Daoy (cell line): ENCODE data around the gene ZDHHC4. TPM values are rescaled to one million over a fixed set of nuclear protein-coding genes. Genes with fewer than 3 reads are reported as not detected.

Experiments
- DNase-seq: peaks from one replicate; pipeline ENCODE4 v3.0.0-alpha.2; 2015; ENCODE audit warnings: low read depth
- total RNA-seq: library from RNA; depleted of rRNA; stranded (reverse); fragments of >200 nt; shearing (Covaris generic); gene quantifications from 2 replicates; pipeline ENCODE4 v1.2.3, GENCODE V29; 2014

The ZDHHC4 gene
- total RNA-seq, 1 experiment from 2014 or later: 32.0 TPM

DNA sequence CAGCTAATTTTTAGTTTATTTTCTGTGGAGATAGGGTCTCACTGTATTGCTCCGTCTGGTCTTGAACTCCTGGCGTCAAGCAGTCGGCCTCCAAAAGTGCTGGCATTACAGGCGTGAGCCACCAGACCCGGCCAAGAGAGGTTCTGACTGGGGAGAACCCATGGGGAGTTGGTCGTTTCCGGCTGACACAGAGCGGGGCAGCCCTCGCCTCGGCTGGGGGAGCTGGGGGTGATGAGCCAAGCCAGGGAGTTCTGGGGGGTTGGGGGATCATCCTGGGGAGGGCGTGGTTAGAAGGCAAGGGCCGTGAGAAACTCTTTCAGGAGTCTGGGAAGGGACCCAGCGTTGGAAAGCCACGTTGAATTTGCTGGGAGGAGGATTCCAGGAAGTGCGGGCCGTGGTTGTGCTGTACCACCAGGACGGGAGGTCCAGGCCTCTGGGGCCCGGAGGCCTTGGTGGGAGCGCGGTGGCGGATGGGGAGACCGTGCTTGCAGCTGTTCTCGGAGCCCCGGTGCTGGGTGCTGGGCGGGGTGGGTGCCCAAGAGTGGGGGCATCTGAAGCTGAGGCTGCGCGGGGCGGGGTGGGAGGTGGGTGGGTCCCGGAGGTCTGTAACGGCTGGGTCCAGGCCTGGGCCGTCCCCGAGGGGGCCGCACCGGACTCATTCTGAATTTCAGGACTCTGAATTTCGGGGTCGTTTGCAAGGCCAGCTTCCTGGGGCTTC is 29.8 kb downstream of the ZDHHC4 start:
- no peak for DNase-seq

DNA sequence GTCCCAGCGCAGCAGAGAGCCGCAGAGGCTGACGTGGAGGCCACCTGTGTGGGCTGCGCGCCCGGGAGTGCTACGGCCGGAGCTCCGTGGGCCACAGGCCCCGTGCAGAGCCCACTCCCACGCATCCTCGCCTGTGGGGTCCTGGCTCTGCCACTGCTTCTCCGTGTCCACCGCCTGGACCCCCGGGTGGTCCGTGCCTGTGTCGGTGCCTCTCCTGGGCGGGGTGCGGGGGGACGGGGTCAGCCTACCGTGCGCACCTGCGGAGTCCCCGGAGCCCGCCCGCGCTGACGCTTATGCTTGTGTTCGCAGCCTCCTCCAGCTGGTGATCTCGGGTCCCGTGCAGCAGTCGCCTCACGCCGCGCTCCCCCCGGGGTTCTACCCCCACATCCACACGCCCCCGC is 30.4 kb downstream of the ZDHHC4 start:
- no peak for DNase-seq

DNA sequence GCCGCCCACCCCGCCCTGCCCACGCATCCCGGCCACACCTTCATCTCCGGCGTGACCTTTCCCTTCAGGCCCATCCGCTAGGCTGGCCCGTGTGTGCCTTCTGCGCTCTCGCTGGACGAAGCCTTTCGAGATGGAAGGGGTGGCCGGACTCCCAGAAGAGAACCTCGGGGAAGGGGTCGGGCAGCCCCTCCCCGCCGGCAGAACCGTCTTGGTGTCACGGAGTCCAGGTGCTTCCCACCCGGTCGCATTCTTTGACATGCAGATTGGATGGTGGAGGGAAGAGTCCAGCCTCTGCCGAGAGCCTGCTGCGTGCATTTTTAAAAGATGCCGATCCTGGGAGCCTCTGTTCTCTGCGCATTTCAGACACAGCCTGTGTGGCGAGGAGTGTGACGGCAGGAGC is 30.8 kb downstream of the ZDHHC4 start:
- no peak for DNase-seq

DNA sequence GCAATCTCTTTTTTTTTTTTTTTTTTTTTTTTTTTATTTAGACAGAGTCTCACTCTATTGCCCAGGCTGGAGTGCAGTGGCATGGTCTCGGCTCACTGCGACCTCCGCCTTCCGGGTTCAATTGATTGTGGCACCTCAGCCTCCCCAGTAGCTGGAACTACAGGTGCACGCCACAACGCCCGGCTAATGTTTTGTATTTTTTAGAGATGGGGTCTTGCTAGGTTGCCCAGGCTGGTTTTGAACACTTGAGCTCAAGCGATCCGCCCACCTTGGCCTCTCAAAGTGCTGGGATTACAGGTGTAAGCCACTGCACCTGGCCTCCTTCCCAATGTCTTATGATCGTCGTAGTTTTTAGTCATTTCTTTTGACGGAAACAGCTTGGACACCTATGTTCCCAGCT is 31.5 kb downstream of the ZDHHC4 start:
- no peak for DNase-seq

DNA sequence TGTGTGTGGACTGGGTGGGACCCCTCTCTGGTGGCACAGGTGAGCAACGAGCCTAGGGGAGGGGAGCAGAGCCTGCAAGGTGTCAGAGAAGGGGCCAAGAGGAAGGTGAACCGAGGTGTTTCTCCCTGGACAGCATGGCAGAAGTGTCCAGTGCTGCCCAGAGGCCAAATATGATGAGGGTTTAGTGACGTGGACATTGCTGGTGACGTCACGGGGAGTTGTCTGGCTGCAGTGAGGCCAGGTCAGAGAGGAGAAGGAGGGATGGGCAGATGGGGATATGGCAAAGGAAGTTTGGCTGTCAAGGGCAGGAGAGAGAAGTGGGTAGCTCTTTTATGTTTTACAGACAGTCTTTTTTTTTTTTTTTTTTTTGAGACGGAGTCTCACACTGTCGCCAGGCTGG is 35.6 kb downstream of the ZDHHC4 start:
- no peak for DNase-seq

DNA sequence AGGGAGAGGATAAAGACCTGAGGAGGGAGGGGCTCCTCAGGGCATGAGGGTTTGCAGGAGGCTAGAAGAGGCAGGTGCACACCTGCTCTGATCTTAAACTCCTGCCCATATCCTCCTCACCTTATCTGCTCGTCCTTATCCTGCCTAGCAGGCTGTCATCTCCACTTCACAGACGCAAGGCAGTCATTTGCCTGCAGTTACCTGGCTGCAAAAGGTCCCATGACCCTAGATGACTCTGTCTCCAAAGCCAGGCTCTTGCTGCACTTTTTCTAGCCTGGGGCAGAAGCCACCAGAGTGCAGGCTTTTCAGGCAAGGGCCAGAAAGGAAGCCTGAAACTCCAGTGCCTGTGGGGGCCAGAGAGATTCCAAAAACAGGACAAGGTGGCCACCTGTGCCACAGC is 36.5 kb downstream of the ZDHHC4 start:
- DNase-seq: no peak

DNA sequence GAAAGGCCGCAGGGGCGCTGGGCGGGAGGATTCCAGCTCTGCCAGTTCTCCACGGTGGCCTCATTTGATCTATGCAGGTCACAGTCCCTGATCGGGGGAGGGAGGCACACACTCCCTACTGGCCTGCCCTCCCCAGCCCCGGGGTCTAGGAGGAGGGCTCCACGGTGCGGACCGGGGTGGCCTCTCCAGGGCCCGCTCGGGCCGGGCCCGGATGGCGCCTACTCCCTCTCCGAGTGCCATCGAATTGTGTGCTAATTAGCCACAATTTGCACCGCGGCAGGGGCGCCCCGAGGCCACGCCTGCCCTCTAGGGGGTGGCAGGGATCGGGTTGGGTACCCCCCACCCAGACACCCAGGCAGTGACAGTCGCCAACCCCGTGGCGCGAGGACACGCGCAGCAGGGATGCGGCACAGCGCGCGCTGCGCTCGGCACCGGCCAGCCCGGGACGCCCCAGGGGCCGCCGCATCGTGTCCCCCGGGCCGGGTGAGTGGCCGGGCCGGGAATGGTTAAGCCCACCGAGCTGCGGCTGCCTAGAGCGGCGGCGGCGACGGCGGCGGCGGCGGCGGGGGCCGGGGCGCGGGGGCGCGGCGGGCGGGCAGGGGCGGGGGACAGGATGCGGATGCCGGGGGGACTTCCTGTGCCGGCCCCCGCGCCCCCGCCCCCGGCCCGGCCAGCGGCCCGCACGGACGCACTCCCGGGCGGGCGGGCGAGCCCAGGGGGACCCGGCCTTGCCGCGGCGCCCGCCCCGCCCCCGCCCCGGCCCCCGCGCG is 37.9 kb downstream of the ZDHHC4 start, which contains the start of gene ZNF853:
Gene ZNF853, plus strand, starts transcription at position 658 of the 770 bp plus-strand sequence. CDS start 565 bp downstream, outside the sequence.
- no peak for DNase-seq

DNA sequence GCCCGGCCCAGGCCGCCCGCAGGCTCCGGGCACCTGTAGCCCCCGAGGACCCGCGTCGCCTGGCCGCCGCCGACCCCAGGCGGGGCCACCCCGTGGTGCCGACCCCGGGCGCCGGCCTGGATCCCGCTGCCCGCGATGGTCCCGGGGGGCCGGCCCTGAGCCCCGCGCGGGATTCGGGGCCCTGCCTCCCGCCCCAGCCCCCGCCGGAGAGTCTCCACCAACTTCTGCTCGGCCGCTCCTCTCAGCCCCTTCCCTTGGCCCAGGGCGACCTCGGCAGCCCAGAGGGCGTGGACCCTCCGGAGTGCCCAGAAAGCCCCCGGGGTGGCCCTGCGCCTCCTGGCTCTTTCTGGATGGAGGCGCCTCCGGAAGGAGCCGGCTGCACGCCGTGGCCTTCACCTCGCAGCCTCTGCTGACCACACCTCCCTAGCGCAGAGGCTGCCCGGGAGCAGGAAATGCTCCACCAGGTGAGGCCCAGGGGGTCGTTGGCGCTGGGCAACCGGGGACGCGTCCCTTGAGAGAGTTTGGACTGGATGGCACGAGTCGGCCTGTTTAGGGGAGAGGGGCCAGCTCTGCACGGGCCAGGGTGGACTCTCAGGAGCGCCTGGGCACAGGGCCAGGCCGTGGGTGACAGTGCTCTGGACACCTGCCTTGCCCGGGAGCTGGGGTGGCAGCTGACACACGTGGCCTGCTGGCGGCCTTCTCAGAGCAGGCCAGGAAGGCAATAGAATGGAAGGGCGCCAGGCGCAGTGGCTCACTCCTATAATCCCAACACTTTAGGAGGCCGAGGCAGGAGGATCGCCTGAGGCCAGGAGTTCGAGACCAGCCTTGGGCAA is 38.7 kb downstream of the ZDHHC4 start:
- no peak for DNase-seq

DNA sequence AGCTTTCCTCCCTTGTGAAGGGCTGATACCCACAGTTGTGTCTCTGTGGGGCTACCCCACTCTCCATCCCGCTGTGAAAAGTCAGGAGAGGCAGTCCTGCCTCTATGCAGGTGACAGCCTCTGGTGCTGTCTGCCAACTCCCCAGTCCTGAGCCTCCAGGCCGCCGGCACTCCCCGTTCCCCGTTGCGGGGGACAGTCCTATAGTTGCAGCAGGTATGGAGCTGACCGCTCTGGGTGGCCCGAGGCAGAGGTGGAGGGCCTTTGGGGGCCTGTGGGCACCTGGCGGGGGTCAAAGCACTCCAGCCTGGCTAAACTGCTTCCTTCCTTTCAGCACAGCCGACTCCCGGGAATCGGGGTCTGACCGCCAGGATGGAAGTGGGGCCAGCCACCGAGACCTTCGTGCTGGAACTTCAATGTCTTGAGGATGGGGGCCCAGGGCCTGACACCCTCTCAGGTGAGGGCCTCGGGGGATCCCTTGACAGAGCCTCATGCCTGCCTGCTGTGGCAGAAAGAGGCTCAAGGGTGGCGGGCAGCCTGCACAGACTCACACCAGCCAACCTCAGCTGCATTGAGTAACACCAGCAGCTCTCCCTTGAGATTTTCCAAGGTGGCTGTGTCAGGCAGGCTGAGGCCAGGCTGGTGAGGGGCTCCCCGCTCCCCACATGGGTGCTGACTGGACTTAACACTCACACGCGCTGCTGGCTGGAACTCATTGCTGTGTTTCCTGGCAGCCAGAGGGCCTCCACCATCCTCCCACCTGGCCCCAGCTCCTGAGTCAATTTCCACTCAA is 39.8 kb downstream of the ZDHHC4 start:
- no peak for DNase-seq

DNA sequence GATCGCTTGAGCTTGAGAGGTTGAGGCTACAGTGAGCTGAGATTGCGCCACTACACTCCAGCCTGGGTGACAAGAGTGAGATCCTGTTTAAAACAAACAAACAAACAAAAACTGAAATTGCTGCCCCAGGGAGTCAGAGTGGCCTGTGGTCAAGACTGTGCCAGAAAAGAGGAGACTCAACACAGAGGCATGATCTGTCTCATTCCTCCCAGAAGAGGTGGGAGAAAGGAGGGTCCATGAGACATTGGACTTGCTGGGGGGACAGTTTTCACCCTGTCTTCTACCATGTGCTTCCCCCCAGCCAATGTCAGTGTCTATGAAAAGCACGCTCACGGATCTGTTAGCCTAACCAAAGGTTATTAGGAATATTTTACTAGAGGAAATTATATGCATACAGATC is 41.4 kb downstream of the ZDHHC4 start:
- DNase-seq: no peak

DNA sequence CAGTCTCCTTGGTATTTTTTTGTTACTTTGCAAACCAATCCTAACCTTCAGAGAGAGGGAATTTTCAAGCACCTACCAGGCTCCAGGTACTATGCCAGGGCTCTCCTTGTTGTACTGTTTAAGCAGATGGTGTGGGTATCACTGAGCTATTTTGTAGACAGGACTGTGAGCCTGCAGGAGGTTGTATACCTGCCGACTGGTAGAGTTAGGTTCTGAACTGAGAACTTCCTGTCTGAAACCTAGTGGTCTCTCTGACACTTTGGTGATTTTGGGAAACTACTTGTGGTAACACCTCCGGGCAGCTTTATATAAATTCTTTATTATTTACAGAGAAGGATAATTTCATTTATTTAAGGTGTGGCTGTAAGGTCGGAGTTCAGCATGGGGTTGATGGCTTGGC is 42.7 kb downstream of the ZDHHC4 start:
- DNase-seq: no peak

DNA sequence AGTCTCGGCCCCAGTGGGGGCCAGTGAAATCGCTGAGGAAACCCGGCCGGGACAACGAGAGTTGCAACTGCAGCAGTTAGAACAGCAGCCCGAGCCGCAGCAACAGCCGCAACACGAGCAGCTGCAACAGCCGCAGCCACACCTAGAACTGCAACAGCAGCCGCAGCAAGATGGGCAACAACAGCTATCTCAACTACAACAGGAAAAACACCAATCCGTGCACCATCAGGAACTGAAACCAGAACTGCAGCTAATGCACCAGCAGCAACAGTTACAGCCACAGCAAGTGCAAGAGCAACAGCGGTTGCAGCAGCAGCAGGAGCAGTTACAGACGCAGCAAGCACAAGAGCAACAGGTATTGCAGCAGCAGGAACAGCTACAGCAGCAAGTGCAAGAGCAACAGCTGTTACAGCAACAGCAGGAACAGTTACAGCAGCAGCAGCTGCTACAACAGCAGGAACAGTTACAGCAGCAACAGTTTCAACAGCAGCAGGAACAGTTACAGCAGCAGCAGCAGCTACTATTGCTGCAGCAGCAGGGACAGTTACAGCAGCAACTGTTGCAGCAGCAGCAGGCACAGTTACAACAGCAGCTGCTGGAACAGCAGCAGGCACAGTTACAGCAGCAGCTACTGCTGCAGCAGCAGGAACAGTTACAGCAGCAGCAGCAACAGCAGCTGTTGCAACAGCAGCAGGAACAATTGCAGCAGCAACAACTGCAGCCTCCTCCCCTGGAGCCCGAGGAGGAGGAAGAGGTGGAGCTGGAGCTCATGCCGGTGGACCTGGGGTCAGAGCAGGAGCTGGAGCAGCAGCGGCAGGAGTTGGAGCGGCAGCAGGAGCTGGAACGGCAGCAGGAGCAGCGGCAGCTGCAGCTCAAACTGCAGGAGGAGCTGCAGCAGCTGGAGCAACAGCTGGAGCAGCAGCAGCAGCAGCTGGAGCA is 44.2 kb downstream of the ZDHHC4 start:
- no peak for DNase-seq

DNA sequence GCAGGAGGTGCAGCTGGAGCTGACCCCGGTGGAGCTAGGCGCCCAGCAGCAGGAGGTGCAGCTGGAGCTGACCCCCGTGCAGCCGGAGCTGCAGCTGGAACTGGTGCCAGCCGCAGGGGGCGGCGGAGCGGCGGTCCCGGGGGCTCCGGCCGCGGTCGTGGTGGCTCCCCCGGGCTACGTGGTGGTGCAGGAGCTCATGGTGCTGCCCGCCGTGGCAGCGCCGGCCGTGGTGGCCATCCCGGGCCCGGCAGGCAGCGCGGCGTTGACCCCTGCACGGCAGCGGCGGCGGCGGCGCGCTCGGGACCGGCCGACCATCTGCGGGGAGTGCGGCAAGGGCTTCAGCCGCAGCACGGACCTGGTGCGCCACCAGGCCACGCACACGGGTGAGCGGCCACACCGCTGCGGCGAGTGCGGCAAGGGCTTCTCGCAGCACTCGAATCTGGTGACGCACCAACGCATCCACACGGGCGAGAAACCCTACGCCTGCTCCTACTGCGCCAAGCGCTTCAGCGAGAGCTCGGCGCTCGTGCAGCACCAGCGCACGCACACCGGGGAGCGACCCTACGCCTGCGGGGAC is 45.0 kb downstream of the ZDHHC4 start:
- DNase-seq: no peak

DNA sequence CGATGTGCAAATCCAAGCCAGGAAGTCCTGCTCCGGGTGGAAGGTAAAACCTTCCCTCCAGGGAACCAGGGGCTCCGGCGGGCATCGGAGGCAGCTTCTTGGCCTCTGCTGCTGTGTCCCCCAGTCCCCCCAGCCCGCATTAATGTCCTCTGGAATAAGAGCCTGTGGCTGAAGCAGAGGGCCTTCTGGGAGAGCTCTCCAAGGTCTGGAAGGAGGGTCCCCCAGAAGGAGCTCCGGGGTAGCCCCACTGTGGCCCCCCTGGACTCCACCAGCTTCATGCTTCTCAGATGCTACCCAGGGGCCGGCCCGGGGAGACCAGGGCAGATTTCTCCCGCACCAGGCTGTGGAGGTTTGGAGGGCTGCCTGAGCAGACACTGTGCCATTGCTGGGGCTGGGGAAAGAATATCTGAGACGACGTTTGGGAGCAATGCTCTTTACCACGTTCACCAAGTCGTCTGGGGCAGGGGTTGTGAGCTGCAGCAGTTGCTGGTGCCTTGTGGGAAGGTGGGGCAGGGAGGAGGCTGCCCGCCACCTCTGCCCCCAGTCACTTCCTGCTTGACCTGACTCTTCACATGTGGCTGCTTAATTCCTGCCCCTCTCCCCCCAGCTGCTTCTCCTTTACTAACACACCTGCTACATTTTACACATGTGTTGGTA is 46.5 kb downstream of the ZDHHC4 start:
- DNase-seq: no peak

DNA sequence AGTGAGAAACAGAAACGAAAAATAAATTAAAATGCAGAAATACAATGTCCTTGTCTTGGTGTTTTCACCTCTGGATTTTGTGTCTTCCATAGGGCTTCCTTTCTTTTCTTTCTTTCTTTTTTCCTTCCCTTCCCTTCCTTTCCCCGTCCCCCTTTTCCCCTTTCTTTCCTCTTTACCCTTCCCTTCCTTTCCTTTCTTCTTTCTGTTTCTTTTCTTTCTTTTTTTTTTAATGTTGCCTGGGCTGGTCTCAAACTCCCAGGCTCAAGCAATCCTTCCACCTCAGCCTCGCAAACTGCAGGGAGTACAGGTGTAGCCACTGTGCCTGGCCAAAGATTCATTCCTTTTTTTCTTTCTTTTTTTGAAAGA is 47.0 kb downstream of the ZDHHC4 start:
- DNase-seq: no peak

DNA sequence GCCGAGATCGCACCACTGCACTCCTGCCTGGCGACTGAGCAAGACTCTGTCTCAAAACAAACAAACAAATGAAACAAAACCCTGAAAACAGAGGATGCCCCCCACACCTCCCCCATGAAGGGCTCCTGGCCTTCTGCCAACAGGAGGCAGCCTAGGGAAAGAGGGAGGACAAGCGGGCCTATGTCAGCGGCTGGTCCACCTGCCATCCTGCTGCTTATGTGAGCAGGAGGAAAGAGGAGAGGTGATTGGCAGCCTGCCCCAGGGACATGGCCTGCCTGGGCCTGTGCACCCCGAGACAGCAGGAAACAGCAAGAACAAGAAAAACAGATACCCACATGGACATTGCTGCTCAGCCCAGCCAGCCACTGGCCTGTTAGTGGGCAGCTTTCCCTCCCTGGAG is 50.8 kb downstream of the ZDHHC4 start:
- DNase-seq: no peak

DNA sequence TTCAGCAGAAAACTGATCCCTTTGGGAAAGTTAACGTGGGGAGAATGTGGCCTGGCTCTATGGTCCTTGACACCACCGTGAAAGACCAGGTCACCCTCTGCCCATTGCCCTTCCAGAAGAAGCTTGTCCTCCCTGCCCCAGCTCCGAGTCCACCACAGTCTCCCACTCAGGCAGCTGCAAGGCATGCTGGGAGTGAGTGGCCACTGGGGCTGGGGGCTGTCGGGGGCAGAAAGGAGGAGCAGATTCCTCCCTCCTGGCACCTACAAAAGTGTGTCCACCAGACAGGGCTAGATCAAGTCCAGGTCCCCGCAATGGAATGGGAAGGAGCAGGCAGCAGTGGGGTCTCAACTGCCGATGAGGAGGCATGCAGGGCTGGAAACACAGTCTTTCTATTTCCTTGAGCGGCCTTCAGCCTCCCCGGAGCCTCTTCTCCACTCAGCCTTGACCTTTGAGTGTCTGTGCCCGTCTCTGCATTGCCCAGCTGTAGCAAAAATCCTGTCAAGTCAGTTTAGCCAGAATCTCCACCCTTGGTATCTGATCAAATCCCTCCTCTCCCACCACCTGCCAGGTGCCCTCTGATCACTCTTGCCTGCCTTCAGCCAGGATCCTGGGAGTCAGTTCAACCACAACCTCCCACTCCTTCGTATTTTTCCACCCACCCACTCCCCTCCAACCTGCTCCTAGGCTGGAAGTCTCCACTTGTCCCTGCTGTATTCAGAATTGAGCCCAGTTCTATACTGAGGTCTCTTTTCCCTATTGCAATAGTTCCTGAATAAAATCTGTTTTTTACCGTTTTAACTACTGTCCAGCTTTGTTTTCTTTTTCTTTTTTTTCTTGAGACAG is 53.0 kb downstream of the ZDHHC4 start:
- no peak for DNase-seq

DNA sequence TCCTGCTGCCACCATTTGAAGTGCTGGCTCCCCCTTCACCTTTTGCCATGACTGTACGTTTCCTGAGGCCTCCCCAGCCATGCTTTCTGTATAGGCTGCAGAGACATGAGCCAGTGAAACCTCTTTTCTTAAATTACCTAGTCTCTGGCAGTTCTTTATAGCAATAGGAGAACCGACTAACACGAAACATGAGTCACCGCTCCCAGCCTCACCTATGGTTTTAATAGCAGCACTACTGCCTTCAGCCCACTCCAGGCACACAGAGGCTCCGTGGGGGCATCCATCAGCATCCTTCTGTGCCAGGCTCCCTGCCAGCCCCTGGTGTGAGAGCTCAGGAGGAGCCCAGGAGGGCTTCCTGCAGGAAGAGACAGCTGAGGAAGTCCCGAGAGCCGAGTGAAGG is 54.4 kb downstream of the ZDHHC4 start:
- DNase-seq: no peak

DNA sequence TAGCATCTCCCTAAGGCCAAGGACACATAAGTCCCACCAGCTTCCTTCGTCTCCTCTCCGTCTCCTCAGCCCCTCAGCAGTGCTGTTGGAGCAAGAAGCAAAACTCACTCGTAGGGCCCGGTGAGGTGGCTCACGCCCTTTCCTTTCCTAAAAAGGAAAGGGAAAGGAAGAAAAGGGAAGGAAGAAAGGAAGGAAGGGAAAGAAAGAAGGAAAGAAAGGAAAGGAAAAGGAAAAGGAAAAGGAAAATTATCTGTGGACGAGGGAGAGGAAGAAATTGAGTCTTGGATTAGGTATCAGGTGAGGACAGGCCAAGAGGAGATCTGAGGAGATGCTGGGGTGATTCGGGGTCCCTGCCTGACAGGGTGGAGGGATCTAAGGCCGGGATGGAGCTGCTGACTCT is 56.8 kb downstream of the ZDHHC4 start:
- no peak for DNase-seq
